ENCODE data around the gene PLCB3. TPM values are rescaled to one million over a fixed set of nuclear protein-coding genes. Genes with fewer than 3 reads are reported as not detected.
"Not testable (repeated sequence)": the region's sequence is repeated elsewhere in the genome, so short reads cannot be mapped to it uniquely, and the experiment has no call there.

Gene PLCB3
- total and polyA plus RNA-seq, 10 of the 15 experiments (the other 5 are each of a cell fraction or from before 2014, with no cell fraction given), result 0.03 to 10.3 (median 3.3) TPM

- intact Hi-C loops (cut with micrococcal nuclease; ENCODE audit: unreplicated experiment), result loop anchor here (5.0 kb wide), 1 partner anchor 42 kb away; the partner anchor contains the start of gene RPS6KA4
- Histone ChIP-seq H3K9me3 (replicated peaks; ENCODE audit: control insufficient read depth, insufficient read depth, low read length) (no peaks in the 10 kb centered on the region), H3K27me3 (replicated peaks in 1 of 2; ENCODE audit: control insufficient read depth in 2 of 2, insufficient read depth in 2 of 2, low read length in 1 of 2) (no peaks in the 10 kb centered on the region), H3K27ac (ENCODE audit: control insufficient read depth, insufficient read depth) (no peak overlapping the region), H3K36me3 (ENCODE audit: control insufficient read depth in 2 of 2, insufficient read depth in 2 of 2, low read length in 1 of 2) (peaks cover 0 to 8% of the 10 kb centered on the region in 2 experiments; a peak in 3 of 4 replicates), H3K4me1 (ENCODE audit: control insufficient read depth, insufficient read depth, low read length) (peaks cover 9% of the 10 kb centered on the region), H3K79me2 (ENCODE audit: control insufficient read depth, insufficient read depth, low read length) (peaks cover 28% of the 10 kb centered on the region), H3K9ac (ENCODE audit: control insufficient read depth, insufficient read depth, low read length) (no peak overlapping the region), H3K4me2 (ENCODE audit: control insufficient read depth, insufficient read depth) (no peak overlapping the region), H2AFZ (ENCODE audit: control insufficient read depth, low read depth, low read length) (no peak overlapping the region), H4K20me1 (ENCODE audit: control insufficient read depth, insufficient read depth) (no peaks in the 10 kb centered on the region), H3K4me3 (no peak overlapping the region)
- WGBS (ENCODE audit: insufficient coverage, insufficient replicate concordance, low lambda C conversion rate, missing lambda C conversion rate), result 97% methylated on average over 24 of the region's 24 CpGs
- POLR2A ChIA-PET, result interaction anchor here (3.2 kb wide), 1 partner anchor 24 kb away, joined by 37 read pairs; the partner anchor contains the start of gene CCDC88B
- SMC1A ChIA-PET (ENCODE audit: uncharacterized antibody, unreplicated experiment), result no interaction called here
- DNase-seq (ENCODE audit: low read depth, low spot score), result no peak
- FAIRE-seq, result no peak
- no peak for TF ChIP-seq PAX5 (IDR thresholded peaks at IDR 0.05; ENCODE audit: borderline replicate concordance, low read depth, low read length)
- BruUV-seq (replicated peaks), result no TSS peak
- no peak for ATAC-seq
- RAD21 ChIA-PET (ENCODE audit: unreplicated experiment), result interaction anchor here (5.6 kb wide), 1 partner anchor 42 kb away, joined by 176 read pairs; the partner anchor contains the start of gene RPS6KA4
- in situ Hi-C loops (cut with MboI), result no loop called here
- CTCF ChIA-PET, result interaction anchor here (5.5 to 5.9 kb wide), 2 partner anchors 21 to 39 kb away, joined by 143 to 228 read pairs; partner anchors contain the start of gene CCDC88B
Observed at GRCh38 chr11:64314805-64315561, 63.7 kb downstream of the PLCB3 start.

- peak; percentile 58; the same call in 1 of the 2 replicates for TF ChIP-seq POLR2A (IDR thresholded peaks at IDR 0.05; ENCODE audit: low read depth, low read length)
- 79% methylated on average over 23 of the region's 25 CpGs for WGBS (ENCODE audit: insufficient coverage, insufficient replicate concordance, low lambda C conversion rate, missing lambda C conversion rate)
- POLR2A ChIA-PET, result interaction anchor here (0.5 to 3.5 kb wide), 5 partner anchors 11 to 777 kb away, joined by 6 to 42 read pairs (median 23); partner anchors contain the start of genes CCDC88B, ESRRA and FKBP2
- H3K27ac ChIP-seq (ENCODE audit: control insufficient read depth, insufficient read depth); H4K20me1 ChIP-seq (ENCODE audit: control insufficient read depth, insufficient read depth); H3K4me1 ChIP-seq (ENCODE audit: control insufficient read depth, insufficient read depth, low read length); BruUV-seq (replicated peaks); in situ Hi-C loops (cut with MboI); H3K9me3 ChIP-seq (replicated peaks; ENCODE audit: control insufficient read depth, insufficient read depth, low read length); H2AFZ ChIP-seq (ENCODE audit: control insufficient read depth, low read depth, low read length); DNase-seq (ENCODE audit: low read depth, low spot score); H3K9ac ChIP-seq (ENCODE audit: control insufficient read depth, insufficient read depth, low read length); H3K27me3 ChIP-seq (replicated peaks in 1 of 2; ENCODE audit: control insufficient read depth in 2 of 2, insufficient read depth in 2 of 2, low read length in 1 of 2); FAIRE-seq; ATAC-seq; H3K36me3 ChIP-seq (ENCODE audit: control insufficient read depth in 2 of 2, insufficient read depth in 2 of 2, low read length in 1 of 2): not testable (repeated sequence)
- Histone ChIP-seq H3K4me2 (ENCODE audit: control insufficient read depth, insufficient read depth) (peak overlapping the region; percentile 88), H3K4me3 (peak overlapping the region; percentile 80), H3K79me2 (ENCODE audit: control insufficient read depth, insufficient read depth, low read length) (peaks cover 28% of the 10 kb centered on the region)
- intact Hi-C loops (cut with micrococcal nuclease; ENCODE audit: unreplicated experiment), result loop anchor here (2.0 to 5.0 kb wide), 2 partner anchors 41 to 133 kb away; partner anchors contain the start of gene RPS6KA4
- CTCF ChIA-PET, result interaction anchor here (0.7 to 5.9 kb wide), 4 partner anchors 13 to 420 kb away, joined by 3 to 228 read pairs (median 96); partner anchors contain the start of genes CCDC88B and ESRRA
- SMC1A ChIA-PET (ENCODE audit: uncharacterized antibody, unreplicated experiment), result interaction anchor here (5.3 kb wide), 1 partner anchor 17 kb away, joined by 71 read pairs; no protein-coding TSS in a partner anchor
- RAD21 ChIA-PET (ENCODE audit: unreplicated experiment), result interaction anchor here (0.5 to 5.6 kb wide), 5 partner anchors 16 to 487 kb away, joined by 3 to 176 read pairs (median 57); partner anchors contain the start of gene RPS6KA4
Observed at GRCh38 chr11:64315667-64316526, 64.6 kb downstream of the PLCB3 start.
